Adrenal gland (tissue), 5 donors: Measurements from ENCODE around the gene OR56A1.

ENCODE experiments used
- CTCF ChIP-seq, 6 experiments: fragments of 450-650 bp in 4 of 6; fragments of 200-600 bp in 2 of 6; sonication (generic) in 1 of 6; IDR thresholded peaks; 1 replicate in 5 of 6; 2 replicates in 1 of 6; pipeline versions ENCODE4 v1.5.1 to v1.8.0; 2016 to 2021; ENCODE audit warnings: antibody characterized with exemption in 6 of 6, mild to moderate bottlenecking in 2 of 6, moderate library complexity in 1 of 6
- POLR2A ChIP-seq, 2 donors: fragments of 450-650 bp; IDR thresholded peaks; one replicate each; pipeline ENCODE4 v1.6.1; 2017; ENCODE audit warnings: antibody characterized with exemption in 2 of 2, mild to moderate bottlenecking in 2 of 2, moderate library complexity in 1 of 2
- donor health status: DM: no; HTN: no; CAD: no.

- TF ChIP-seq CTCF (IDR thresholded peaks at IDR 0.05) (no peak), POLR2A (IDR thresholded peaks at IDR 0.05) (no peak)
Measured at GRCh38 chr11:6052374-6052773, 21.8 kb upstream of the OR56A1 start.
